Large intestine (tissue), 3 donors: ENCODE results near the gene KRT6A. TPM values are rescaled to one million over a fixed set of nuclear protein-coding genes. Genes with fewer than 3 reads are reported as not detected.

Experiments
- DNase-seq, 2 donors: peaks; one replicate each; pipeline versions ENCODE4 v3.0.0 to v3.0.0-alpha.2; 2013
- H3K27ac ChIP-seq: one replicate; pipeline ENCODE4 v1.5.1; 2013; ENCODE audit warnings: low read length
- H3K27me3 ChIP-seq: 2 replicates; pipeline ENCODE4 v1.6.1; 2013; ENCODE audit warnings: low read length; ENCODE audit not compliant: control insufficient read depth, insufficient read depth
- H3K36me3 ChIP-seq: 2 replicates; pipeline ENCODE4 v1.6.1; 2013; ENCODE audit warnings: low read length; ENCODE audit not compliant: control insufficient read depth, insufficient read depth
- H3K4me1 ChIP-seq: one replicate; pipeline ENCODE4 v1.6.1; 2013; ENCODE audit warnings: low read length; ENCODE audit not compliant: control insufficient read depth, insufficient read depth
- H3K4me3 ChIP-seq: one replicate; pipeline ENCODE4 v1.5.1; 2013; ENCODE audit warnings: low read length
- H3K9me3 ChIP-seq: one replicate; pipeline ENCODE4 v1.6.1; 2013; ENCODE audit warnings: mild to moderate bottlenecking, low read depth, low read length, moderate library complexity; ENCODE audit not compliant: control insufficient read depth
- WGBS: methylation state at CpG from one replicate; pipeline ENCODE4 v1.1.5; 2013; ENCODE audit warnings: low lambda C conversion rate; ENCODE audit not compliant: insufficient coverage; 5-methylcytosine and 5-hydroxymethylcytosine counted together
- polyA plus RNA-seq: library from polyadenylated mRNA; unstranded; fragments of 120-200 nt; gene quantifications from one replicate; pipeline ENCODE4 v1.2.1, GENCODE V29; 2013

KRT6A gene
- polyA plus RNA-seq, 1 donor: 0.01 TPM

GRCh38 chr12:52444647-52445595 lies 48.1 kb downstream of the KRT6A start:
- no peak for DNase-seq
- WGBS: 36% methylated on average over 4 of the region's 10 CpGs
- no peak overlapping the region for H3K27ac ChIP-seq
- H3K4me1 ChIP-seq: no peaks in the 10 kb centered on the region
- no peak overlapping the region for H3K4me3 ChIP-seq
- H3K36me3 ChIP-seq: no peaks in the 10 kb centered on the region
- peaks cover 3% of the 10 kb centered on the region for H3K27me3 ChIP-seq
- H3K9me3 ChIP-seq: no peaks in the 10 kb centered on the region

- WGBS: 60% methylated on average over 2 of the region's 3 CpGs
Observed at GRCh38 chr12:52443966-52444365, 49.1 kb downstream of the KRT6A start.

GRCh38 chr12:52442600-52443061 lies 50.4 kb downstream of the KRT6A start:
- no peak for DNase-seq
- Histone ChIP-seq H3K4me1 (no peaks in the 10 kb centered on the region), H3K36me3 (no peaks in the 10 kb centered on the region), H3K27me3 (peaks cover 3% of the 10 kb centered on the region), H3K27ac (no peak overlapping the region), H3K9me3 (no peaks in the 10 kb centered on the region), H3K4me3 (no peak overlapping the region)
- 100% methylated on average over 1 of the region's 6 CpGs for WGBS

More at GRCh38 chr12:52443966-52444365, 49.1 kb downstream of the KRT6A start:
- H3K4me1 ChIP-seq: no peaks in the 10 kb centered on the region
- no peak overlapping the region for H3K4me3 ChIP-seq
- peaks cover 3% of the 10 kb centered on the region for H3K27me3 ChIP-seq
- DNase-seq: no peak
- H3K36me3 ChIP-seq: no peaks in the 10 kb centered on the region
- H3K9me3 ChIP-seq: no peaks in the 10 kb centered on the region
- H3K27ac ChIP-seq: no peak overlapping the region

GRCh38 chr12:52441320-52441911 lies 51.6 kb downstream of the KRT6A start:
- Histone ChIP-seq H3K27ac (no peak overlapping the region), H3K27me3 (peaks cover 3% of the 10 kb centered on the region)
- 100% methylated on average over 1 of the region's 9 CpGs for WGBS

GRCh38 chr12:52440821-52441319 lies 52.2 kb downstream of the KRT6A start:
- H3K4me3 ChIP-seq: no peak overlapping the region
- H3K9me3 ChIP-seq: no peaks in the 10 kb centered on the region
- H3K4me1 ChIP-seq: no peaks in the 10 kb centered on the region
- no CpG with 5 or more reads among the region's 5 CpGs for WGBS
- H3K27me3 ChIP-seq: peaks cover 3% of the 10 kb centered on the region
- DNase-seq: no peak
- H3K27ac ChIP-seq: no peak overlapping the region
- H3K36me3 ChIP-seq: no peaks in the 10 kb centered on the region

More at GRCh38 chr12:52441320-52441911, 51.6 kb downstream of the KRT6A start:
- Histone ChIP-seq H3K36me3 (no peaks in the 10 kb centered on the region), H3K4me3 (no peak overlapping the region), H3K9me3 (no peaks in the 10 kb centered on the region), H3K4me1 (no peaks in the 10 kb centered on the region)
- DNase-seq: peak in 1 of 2 donors; percentile 59

GRCh38 chr12:52439845-52440244 lies 53.2 kb downstream of the KRT6A start:
- no peak for DNase-seq
- Histone ChIP-seq H3K9me3 (no peaks in the 10 kb centered on the region), H3K27ac (no peak overlapping the region), H3K27me3 (peaks cover 3% of the 10 kb centered on the region), H3K4me3 (no peak overlapping the region), H3K4me1 (no peaks in the 10 kb centered on the region), H3K36me3 (no peaks in the 10 kb centered on the region)
- no CpG with 5 or more reads among the region's 2 CpGs for WGBS

- Histone ChIP-seq H3K9me3 (no peaks in the 10 kb centered on the region), H3K27ac (no peak overlapping the region), H3K27me3 (peaks cover 3% of the 10 kb centered on the region), H3K4me1 (no peaks in the 10 kb centered on the region), H3K36me3 (no peaks in the 10 kb centered on the region), H3K4me3 (no peak overlapping the region)
- DNase-seq: no peak
- no CpG with 5 or more reads among the region's 8 CpGs for WGBS
Observed at GRCh38 chr12:52439420-52439819, 53.6 kb downstream of the KRT6A start.

- no CpG with 5 or more reads among the region's 8 CpGs for WGBS
- DNase-seq: no peak
- Histone ChIP-seq H3K4me1 (no peaks in the 10 kb centered on the region), H3K27ac (no peak overlapping the region), H3K27me3 (peaks cover 3% of the 10 kb centered on the region), H3K36me3 (no peaks in the 10 kb centered on the region), H3K9me3 (no peaks in the 10 kb centered on the region), H3K4me3 (no peak overlapping the region)
Observed at GRCh38 chr12:52438305-52439301, 54.5 kb downstream of the KRT6A start.

- no peaks in the 10 kb centered on the region for H3K36me3 ChIP-seq
- no peak overlapping the region for H3K4me3 ChIP-seq
- H3K27ac ChIP-seq: no peak overlapping the region
- H3K9me3 ChIP-seq: no peaks in the 10 kb centered on the region
- DNase-seq: no peak
- H3K27me3 ChIP-seq: peaks cover 3% of the 10 kb centered on the region
- no peaks in the 10 kb centered on the region for H3K4me1 ChIP-seq
- WGBS: no CpG with 5 or more reads among the region's 9 CpGs
Observed at GRCh38 chr12:52437508-52437907, 55.5 kb downstream of the KRT6A start.
